Muscle of back (tissue), 11 donors: ENCODE results near the gene CLMN. TPM values are rescaled to one million over a fixed set of nuclear protein-coding genes. Genes with fewer than 3 reads are reported as not detected.

Experiments used
- DNase-seq, 3 donors: peaks; one replicate each; pipeline versions ENCODE4 v3.0.0 to v3.0.0-alpha.2; 2013
- polyA plus RNA-seq, 10 donors: library from polyadenylated mRNA; unstranded; fragments of 120-200 nt; gene quantifications; one replicate each; pipeline ENCODE4 v1.2.1, GENCODE V29; 2013; ENCODE audit not compliant: insufficient read length in 10 of 10

CLMN gene
- polyA plus RNA-seq, 10 donors = 1.6 to 4.6 (median 3.0) TPM

DNA sequence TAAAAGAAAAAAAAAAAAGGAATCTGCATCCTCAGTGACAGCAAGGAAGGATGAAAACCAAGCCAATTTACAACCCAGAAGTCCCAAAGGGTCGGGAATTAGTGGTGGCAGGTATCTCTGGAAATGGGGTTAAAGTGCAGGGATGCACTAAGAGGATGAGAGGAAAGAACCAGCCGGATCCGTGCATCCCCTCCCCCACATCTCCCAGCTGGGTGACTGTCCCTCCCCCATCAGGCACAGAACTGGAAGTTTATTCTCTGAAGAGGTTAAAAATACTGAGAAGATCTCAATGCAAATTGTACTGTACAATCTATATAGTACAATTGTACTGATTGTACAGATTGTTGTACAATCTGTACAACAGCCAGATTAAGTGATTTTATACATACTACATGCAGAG is 15.4 kb downstream of the CLMN start:
- DNase-seq = no peak

DNA sequence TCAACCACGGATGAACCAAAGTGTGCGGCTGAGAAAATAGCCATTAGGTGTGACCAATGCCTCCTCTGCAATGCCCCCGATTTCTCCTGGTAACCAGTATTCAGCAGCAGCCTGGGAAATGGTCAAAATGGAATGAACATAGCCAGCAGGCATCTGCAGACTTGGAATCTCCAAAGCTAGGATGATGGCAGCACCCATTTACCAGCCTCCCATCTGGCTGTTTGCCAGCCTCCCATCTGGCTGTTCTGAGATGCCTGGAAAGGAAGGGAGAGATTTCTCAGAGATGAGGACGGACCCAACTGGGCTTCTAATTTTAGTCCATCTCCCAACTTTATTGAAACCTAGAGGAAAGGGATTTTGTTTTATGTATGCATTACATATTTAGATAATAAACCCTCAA is 16.2 kb downstream of the CLMN start:
- no peak for DNase-seq

DNA sequence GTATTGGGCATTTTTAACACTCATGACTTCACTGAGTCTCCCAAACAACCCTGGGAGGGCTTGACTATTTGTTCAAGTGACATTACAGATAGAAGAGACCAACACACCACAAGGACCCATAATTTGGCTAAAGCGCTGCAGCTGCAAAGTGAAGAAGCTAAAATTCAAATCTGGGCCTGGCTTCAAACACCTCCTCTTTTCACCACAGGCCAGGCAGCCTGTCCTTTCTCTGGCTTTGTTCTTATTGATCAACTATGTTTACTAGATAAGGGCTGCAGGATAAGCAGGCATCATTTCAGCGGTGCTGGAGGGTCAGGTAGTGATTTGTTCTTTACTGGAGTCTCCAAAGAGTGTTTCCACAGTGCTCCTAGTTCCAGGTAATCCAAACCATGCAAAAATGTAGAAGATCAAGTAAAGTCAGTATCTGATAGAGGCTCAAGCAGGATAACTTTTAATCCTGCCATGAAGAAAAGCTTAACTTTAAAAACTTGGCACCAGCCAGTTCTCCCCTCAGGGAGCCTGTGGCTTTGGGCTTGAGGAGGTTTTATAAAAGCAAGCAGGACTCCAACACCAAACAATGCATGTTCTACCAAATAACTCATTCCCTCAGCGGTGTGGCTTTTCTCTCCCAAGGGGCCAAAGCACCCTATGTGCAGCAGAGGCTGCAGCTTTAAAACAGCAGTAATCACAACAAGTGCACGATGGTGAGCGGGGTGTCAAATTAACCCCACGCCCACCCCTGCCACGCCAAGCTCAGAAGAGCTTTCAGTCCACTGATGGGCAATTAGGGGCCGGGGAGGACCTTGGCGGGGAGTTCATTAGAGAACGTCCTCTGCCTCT is 16.8 kb downstream of the CLMN start:
- DNase-seq = no peak

DNA sequence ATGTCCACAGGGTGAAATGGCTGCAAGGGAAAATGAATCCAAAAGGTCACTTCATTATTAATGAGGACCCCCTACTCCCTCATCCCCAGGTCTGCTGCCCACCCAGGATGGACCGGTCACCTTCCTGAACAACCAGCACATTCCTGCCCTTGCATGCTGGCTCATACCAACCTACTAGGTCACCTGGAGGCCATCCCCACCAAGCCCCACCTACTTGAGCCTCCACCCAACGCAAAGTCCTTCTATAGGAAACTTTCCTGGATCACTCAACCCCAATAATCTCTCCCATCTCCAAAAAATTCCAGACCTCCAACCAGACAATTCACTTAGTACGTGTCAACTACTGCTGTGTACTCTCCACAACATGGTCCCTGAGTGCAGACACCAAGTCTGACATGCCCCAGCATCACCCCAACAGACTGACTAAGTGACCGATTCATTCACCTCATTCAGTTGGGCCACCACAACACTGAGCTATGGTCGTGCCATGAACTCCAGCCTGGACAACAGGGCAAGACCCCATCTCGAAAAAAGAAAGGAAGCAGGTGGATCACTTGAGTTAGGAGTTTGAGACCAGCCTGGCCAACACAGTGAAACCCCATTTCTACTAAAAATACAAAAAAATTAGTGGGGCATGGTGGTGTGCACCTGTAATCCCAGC is 18.1 kb downstream of the CLMN start:
- no peak for DNase-seq

DNA sequence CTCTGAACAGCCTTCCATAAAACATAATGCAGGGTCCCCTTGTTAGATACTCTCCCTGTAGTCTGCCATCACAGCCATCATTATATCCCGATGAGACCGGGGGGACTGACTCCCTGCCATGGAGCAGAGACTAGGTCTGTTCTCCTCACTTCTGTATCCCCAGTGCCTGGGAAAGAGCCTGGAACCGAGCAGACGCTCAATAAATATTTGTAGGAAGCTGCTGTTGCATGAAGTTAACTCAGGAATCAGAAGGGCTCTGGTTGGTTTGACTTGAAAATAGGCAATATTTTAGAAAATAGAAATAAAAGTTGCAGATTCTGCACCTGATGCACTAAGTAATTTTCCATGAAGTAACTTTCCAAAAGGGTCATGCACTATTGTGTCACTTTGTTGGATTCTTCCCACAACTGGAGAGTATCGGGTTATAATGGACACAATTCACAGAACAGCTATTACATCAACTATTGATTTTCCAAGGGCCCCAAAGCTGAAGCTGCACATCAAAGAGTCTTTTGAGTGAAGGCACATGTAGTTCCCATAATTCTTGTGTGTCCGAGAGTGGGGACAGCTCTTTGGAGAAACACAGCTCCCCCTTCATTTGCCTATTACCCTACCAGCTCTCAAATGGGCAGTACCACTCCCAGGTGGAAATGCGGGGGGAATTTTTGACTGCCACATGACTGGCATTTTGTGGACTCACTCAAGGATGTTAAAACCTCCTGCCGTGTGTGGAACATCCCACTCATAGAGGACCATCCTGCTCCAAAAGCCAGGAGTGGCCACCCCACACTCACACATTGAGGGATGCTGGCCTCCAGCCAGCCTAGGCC is 18.8 kb downstream of the CLMN start:
- DNase-seq = no peak

DNA sequence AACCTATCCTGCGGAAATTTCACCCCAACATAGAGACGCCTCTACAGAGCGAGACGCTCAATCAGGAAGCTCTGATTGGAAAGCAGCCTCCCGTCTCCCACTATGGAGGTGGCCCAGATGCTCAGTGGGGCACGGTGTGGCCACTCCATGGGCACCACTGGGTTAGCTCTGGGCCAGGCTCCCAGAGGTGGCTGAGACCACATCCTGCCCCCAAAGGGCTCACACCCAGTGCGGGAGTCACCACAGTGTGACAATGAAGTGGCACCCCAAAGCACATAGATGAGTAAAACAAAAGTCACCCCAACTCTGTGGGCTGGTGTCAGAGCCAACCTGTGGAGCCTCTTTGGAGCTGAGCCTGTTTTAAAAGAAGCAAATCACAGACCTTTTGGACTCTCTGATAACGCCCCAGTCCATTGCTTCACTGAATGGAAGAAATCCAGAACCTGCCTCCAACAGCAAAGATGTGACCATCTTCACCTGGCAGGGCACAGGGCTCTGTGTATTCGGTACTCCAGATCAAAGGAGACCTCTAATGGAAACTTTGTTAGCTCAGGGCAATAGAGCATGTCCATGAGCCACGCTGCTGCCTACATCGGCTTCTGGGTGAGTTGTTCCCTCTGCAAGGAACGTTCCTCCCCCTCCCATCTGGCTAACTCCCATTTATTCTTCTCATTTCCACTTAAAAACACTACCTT is 19.6 kb downstream of the CLMN start:
- DNase-seq = no peak

DNA sequence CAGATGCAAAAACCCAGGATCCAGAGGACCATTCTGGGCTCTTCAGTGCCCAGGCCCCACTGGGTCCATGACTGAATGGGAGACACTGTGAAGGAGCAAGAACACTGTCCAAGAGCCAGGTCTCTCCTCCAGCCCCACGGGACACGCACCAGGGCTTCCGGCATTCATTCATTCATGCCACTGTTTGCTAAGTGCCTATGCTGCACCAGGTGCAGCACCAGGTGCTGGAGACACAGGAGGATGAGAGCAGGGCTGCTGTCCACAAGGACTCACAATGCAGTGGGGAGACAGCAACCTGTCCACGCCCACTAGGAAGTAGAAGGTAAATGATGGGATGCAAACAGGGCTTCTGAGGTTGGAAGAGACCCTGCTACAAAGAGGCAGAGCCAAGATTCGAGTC is 20.4 kb downstream of the CLMN start:
- no peak for DNase-seq

DNA sequence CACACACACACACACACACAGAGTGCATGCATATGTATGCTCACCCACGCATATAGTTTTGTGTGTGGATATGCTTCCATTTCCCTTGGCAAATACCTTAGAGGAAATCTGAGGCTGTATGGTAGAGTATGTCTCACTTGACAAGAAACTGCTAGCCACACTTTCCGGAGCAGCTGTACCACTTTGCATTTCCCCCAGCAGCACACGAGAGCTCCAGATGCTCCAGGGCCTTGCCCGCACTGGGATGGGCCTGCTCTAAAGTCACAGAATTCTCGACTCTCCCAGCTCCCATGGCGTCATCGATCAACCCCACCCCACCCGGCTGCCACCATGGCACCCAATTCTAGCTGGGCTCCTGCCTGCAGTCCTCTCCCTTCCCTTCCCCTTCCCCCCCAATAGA is 21.9 kb downstream of the CLMN start:
- no peak for DNase-seq

DNA sequence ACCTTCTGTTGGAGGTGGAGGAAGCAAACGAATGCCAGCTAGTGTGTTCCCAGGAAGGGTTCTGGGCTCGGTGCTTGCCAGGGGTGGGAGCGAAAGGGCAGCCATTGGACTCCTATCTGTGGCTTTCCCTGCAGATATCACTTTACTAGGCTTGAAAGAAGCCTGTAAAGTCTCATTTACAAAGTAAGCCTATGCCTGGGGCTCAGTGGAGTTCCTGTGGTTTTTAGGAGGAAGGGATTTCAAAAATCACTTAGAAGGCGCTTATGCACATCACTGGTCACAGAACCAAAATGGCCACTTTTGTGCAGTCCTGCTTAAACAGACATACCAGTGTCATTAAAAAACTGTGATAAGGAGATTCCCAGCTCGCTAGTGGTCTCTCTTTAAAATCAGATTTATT is 22.7 kb downstream of the CLMN start:
- DNase-seq = no peak

DNA sequence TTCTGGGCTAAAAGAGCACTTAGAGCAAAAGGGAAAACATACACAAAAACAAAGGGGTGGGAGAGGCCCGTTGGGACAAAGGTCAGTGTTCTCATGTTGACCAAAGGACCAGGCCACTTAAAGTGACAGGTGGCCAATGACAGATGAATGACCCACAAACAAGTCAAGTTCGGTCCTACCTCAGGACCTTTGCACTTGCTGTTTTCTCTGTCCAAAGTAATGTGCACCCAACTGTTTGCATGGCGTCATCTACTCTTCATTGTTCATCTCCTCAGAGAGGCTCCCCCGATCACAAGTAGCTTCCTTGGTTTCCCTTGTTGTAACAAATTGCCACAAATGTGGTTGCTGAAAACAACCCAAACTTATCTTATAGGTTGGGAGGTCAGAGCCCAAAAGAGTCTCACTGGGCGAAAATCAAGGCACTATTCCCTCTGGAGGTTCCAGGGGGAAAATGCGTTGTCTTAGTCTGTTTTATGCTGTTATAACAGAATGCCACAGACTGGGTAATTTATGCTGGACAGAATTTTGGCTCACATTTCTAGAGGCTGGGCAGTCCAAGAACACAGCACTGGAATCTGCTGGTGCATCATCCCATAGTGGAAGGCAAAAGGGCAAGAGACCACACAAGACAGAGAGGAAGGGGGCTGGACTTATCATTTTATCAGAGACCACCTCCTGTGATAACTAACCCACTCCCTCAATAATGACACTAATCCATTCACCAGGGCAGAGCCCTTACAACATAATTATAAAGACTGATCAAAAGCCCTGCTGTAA is 23.9 kb downstream of the CLMN start:
- DNase-seq = no peak

DNA sequence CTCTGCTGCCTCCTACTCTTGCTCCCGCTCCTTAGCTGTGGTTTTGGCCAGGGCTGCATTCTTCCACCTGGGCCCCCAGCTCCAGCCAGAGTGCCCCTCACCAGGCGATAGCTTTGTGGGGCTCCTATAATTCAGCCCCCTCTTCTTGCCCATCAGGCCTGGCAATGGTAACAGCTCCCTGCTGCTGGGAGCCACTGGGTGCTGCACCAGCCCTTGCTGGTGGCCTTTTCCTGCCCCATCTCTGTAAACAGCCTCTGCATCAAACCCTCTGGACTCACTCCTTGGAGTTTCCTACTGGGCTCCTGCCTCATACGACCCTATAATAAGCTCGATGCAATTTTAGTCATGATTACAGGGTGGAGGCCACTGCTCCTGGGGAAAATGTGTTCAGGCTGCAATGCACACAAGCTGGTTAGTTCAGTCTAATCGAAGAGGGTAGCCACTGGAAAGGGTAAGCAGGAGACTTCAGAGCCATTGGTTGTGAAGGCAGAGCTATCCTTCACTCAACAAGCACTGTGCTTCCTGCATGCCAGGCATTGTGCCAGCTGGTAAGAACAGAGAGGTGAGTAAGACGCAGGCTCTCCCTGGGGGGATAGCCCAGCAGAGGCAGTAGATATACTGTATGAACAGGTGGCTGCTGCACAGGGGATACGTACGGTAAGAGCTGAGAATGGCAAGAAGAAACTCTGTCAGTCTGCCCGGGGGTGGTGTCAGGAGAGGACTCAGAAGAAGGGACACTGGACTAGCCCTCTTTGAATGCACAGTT is 24.7 kb downstream of the CLMN start:
- no peak for DNase-seq

DNA sequence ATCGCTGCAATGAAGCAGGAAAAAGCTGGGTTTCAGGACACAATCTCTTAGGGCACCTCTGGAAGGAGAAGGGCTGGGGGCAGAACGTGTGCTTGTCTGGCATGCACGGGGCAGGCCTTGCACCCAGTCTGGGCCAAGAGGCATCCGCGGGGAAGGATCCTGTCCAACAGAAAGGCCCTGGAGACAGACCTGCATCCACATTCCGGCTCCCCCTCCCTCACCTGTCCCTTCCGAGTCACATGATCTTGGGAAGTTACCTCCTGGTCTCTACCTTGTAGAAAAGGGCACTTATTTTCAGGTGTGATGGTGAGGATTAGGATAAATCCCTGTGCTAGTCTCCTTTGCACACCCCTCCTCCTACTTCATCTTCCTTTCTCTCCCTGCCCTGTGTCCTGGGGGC is 25.4 kb downstream of the CLMN start:
- no peak for DNase-seq

DNA sequence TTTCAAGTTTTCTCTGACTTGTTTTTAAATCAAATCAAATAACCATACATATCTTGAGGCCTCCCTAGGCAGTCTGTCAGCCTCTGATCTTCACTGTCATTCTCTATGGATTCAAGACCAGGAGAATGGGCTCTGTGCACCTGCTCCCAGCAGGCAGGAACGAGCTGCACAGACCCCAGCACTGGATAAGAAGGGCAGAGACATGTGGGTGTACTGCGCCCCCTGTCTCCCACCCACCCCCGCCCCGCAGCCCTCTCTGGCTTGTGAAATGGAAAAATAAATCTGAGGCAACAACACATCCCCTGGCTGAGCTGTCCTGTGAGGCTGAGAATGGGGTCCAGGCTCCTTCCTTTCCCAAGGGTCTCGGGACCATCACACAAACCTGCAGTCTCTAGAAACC is 26.3 kb downstream of the CLMN start:
- DNase-seq = no peak

DNA sequence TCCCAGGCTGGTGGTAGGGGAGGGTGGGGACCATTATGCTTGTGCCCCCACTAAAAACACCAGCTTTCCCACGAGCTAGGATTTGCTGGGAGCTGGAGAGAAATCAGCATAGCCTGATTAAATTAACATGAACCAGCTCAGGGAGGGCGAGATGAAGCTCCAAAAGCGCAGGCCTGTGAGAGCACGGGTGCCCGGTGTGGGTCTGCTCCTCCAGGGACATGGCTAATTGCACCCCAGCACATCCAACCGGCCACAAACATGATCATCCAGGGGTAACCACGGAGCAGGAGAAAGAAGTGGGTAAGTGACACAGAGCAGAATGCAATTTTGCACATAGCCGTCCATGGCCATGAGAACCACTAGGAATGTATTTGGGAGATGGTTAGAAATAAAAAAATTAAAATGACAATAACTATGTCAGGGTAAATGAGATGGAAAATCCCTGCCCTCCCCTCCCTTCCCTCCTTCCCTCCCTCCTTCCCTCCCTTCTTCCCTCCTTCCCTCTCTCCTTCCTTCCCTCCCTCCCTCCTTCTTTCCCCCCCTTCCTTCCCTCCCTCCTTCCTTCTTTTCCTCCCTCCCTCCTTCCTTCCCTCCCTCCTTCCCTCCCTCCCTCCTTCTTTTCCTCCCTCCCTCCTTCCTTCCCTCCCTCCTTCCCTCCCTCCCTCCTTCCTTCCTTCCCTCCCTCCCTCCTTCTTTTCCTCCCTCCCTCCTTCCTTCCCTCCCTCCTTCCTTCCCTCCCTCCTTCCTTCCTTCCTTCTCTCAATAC is 26.9 kb downstream of the CLMN start:
- DNase-seq = no peak

DNA sequence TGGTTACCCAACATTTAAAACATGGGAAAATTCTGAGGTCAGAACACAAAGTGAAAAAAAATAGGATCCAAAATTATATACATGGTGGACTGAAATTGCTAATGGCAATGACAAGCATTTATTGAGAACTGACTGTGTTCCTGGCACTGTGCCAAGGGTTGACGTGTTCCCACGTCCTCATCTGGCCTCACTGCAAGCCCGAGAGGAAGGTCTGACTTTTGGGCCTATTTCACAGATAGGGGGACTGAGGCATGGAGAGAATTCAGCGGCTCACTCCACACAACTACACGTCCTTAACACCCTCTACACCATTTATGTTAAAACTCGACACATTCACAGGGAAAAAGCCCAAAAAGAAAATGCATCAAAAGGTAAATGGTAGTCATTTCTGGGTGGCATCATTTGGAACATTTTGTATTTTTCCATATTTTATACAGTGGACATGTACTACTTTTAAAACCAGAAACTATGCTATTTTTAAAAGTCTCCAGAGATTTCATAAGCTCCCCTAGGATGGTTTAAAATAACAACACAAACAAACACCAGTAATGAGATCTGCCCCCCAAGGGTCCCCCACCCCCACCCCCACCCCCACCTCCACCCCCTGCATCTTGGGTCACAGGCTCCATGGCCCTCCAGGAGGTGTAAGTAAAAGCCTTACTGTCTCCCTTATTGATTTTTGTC is 27.7 kb downstream of the CLMN start:
- peak; percentile 57 to 62 (median 57) for DNase-seq

DNA sequence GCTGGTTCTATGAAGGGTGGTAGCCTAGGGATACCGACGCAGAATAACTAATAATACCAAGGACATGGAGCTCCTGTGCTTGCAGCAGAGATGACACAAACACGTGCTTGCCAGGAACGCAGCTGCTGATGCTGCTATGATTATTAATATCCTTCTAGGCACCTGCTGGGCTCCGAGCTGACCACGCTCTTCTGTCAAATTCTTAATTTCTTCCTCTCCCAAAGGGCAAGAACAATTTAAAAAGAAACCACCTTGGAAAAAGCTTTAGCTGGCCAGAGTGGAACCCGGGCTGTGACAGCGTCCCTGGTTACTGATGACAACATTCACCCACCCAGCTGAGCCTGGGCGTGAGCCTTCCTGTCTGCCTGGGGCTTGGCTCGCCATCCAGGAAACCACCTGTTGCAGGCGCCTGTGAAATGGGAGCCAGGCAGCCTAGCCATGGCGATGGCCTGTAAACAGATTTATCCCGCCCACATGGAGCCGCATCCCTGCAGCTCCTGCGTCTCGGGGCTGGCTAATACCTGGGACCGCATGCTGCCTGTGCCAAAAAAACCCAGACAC is 28.8 kb downstream of the CLMN start:
- DNase-seq = peak; percentile 58 to 72 (median 67)

DNA sequence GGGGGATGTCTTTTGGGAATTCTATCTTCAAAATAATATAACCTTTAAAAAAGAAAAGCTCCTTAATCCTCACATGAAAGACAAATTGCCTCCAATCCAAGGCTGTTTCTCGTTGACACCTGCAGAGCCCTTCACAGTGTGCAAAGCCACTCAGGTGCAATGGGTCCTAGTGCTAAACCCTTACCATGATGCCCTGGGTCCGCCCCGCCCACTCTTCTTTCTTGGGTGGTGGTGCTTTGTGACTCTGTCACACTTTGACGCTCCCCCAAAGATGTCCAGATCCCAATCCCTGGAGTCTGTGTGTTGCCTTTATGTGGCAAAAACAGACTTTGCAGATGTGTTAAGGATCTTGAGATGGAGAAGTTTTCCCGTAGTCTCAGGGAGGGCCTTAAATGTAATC is 29.7 kb downstream of the CLMN start:
- DNase-seq = no peak

DNA sequence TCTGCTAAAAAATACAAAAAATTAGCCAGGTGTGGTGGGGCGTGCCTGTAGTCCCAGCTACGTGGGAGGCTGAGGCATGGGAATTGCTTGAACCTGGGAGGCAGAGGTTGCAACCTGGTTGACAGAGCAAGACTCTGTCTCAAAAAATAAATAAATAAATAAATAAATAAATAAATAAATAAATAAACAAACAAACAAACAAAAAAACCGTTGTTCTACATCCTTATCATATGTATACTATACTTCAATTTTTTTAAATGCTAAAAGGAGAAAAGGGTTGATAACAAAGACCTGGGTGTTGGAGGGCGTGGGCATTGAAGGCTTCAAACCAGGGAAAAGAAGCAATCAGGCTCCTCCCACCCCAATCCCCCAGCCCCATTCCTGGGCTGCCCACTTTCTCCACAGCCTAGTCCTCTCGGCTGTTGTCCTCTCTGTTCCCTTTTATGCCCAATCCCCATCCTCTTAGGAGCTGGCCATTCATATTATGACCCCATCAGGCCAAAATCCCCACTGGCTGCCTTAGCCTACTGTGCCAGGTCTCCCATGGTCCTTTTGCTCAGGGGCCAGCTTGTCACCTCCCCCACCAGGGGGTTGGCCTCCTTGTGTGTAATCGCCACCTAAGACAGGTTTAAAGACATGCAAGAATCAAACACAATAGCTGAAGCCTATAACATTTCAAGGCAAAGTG is 30.2 kb downstream of the CLMN start:
- DNase-seq = no peak
